ENCODE measurements around the gene DCANP1.

The DCANP1 gene

DNA sequence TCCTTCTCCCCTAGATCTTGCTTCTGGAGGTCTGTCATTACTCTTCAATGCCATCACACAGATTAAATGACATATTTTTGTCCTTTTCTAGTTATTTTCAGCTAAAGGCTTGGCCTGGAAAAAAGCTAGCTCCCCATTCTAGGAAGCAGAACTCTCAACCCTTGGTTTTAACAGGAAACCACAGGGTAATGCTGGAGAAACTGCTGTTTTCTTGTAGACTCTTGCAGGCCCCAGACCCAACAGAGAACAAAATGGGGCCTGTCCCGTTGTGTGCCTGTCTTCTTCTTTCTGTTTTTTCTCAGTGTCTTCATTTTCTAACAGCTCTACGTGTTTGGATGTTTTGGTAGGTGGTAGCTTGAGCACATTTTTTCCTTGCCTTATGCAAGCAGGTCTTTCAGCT, 21.5 kb downstream of the DCANP1 start:
- DNase-seq (ENCODE audit: low read depth, low spot score): no peak

DNA sequence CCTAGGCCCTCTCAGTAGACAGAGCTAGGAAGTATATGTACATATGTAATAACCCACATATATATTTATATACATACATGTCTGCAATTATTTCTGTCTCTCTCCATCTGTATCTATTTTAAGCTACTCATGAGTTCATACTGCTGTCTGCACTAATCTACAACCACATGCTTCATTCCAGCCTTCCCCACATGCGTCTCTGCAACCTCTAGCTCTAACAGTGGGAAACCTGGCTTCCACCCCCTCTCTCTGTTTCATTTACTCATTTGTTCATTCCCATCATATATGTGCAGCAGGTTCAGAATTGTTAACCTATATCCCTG, 23.3 kb downstream of the DCANP1 start:
- no peak for DNase-seq (ENCODE audit: low read depth, low spot score)

DNA sequence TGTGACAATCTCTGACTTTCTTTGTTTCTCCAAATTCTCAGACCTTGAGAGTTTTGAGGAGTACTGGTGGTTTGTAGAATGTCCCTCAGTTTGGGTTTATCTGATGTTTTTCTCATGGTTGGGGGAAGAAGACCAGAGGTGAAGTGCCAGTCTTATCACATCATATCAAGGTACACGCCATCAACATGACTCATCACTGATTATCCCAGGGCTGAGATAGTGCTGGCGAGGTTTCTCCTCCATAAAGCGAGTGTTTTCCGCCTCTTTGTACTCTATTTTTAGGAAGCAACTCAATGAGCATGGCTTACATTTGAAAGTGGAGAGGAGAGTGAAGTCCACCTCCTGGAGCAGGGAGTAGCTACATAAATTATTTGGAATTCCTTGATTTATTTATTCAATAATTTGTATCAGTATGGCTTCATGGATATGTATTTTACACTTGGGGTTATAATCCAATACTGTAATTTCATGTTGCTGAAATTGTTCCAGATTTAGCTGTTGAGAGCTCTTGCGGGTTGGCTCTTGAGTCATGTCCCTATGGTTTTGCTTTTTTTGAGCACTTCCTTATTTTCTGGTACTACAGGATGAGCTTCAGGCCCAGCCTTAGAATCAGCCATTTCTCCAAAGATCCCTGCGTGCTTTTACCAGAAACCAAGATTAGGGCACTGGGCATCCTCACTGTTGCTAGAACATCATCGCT, 23.9 kb downstream of the DCANP1 start:
- no peak for DNase-seq (ENCODE audit: low read depth, low spot score)

DNA sequence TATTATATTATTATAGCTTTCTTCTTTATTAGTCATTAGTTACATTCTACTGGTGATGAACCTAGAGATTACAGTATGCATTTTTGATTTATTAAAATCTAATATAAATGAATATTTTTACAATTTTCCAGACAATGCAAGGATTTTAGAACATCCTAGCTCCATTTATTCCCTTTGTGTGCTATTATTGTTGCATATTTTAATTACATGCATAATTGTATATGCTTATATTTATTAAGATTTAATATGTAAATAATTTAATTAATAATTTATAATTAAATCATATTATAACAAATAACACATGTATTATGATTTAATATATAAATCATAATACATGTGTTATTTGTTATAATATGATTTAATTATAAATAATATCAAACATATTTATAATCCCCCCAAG, 24.7 kb downstream of the DCANP1 start:
- no peak for DNase-seq (ENCODE audit: low read depth, low spot score)

DNA sequence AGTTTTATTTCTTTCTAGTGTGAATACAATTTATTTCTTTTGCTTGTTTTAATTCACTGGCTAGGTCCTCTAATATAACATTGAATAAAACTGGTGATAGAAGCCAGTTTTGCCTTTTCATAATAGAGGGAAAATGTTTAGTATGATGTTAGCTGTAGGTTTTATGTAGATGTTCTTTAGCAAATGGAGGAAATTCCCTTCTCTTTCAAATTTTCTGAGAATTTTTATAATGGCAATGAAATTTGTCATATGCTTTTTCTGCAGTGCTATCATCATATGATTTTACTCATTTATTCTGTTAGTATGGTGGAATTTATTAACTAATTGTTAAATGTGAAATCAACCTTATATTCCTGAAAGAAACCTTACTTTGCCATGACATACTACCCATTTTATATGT, 30.1 kb downstream of the DCANP1 start:
- no peak for DNase-seq (ENCODE audit: low read depth, low spot score)

DNA sequence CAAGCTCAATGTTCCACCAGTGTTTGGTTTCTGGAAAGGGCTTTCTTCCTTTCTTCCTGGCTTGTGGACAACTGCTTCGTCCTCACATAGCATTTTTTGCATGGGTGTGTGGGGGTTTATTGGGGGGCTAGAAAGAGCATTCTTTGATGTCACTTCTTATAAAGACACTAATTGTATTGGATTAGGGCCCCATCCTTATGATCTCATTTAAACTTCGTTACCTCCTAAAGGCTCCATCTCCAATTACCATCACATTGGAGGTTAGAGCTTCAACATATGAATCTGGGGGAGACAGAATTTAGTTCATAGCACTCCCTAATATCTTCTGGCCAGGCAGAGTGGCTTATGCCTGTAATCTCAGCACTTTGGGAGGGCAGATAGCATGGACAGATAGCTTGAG, 42.1 kb downstream of the DCANP1 start:
- DNase-seq (ENCODE audit: low read depth, low spot score): no peak

DNA sequence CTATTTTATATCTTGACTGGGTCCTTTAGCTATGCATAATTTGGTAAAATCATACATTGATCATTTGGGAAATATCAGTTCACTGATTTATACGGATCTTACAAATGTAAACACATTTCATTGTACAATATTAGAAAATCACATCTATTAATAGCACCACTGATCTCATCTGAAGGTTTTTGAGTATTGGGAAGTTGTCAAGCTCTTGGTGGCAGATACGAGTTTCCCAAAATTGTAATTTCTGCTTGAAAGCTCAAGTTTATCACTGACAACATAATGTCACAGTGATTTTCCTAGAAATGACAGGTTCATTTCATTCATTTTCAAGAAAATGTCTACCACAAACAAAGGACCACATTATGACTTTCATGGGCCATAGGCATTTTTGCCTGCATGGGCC, 45.1 kb downstream of the DCANP1 start:
- DNase-seq (ENCODE audit: low read depth, low spot score): no peak

DNA sequence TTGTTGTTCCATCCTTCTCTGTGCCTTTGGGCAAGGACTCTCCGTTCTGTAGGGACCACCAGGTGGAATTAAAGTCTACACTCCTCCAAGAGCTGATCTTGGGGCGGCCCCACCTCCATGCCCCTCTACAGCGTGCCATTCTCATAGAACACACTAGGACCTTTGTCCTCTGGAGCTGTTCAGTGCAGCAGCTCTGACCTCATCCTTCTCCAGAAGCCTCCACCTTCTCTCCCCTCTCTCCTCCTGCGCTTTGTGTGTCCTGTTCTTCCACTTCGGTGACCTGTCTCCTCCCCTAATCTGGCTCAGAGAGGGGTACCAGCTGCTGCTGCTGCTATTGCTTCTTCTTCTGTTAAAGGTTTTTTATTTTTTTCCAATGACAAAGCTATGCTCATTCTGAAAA, 46.3 kb downstream of the DCANP1 start:
- DNase-seq (ENCODE audit: low read depth, low spot score): no peak

DNA sequence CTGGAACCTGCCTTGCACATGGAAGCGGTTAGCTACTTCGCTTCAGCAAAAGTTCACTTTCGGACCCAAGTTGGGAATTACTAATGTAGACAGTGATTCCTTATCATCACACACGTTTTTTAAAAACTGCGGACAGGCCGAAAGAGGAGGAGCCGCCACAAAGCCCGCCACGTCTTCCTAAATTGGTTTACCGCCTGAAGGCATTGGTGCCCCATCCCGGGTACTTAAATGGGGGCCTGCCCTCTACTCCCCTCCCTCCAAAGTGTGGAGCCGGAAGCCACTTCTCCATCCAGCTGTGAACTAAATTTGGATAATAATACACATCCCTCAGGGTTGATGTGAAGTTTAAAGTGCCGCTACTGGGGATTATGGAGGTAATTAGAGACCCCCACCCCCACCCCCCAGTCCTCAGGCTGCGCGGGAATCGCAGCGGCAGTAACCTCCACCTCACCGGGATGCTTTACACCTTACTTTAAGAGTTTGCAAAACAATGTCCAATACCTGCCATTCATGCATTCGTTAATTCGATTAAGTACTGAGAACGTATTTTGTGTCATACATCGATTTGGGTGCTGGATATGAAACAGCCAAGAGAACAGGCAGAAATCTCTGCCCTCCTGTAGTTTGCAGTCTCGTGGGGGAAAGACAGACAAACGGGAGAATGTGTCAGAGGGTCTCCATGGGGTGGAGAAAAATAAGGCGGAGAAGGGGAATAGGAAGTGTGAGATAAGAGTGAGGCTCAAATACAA, 47.2 kb downstream of the DCANP1 start:
- no peak for DNase-seq (ENCODE audit: low read depth, low spot score)

DNA sequence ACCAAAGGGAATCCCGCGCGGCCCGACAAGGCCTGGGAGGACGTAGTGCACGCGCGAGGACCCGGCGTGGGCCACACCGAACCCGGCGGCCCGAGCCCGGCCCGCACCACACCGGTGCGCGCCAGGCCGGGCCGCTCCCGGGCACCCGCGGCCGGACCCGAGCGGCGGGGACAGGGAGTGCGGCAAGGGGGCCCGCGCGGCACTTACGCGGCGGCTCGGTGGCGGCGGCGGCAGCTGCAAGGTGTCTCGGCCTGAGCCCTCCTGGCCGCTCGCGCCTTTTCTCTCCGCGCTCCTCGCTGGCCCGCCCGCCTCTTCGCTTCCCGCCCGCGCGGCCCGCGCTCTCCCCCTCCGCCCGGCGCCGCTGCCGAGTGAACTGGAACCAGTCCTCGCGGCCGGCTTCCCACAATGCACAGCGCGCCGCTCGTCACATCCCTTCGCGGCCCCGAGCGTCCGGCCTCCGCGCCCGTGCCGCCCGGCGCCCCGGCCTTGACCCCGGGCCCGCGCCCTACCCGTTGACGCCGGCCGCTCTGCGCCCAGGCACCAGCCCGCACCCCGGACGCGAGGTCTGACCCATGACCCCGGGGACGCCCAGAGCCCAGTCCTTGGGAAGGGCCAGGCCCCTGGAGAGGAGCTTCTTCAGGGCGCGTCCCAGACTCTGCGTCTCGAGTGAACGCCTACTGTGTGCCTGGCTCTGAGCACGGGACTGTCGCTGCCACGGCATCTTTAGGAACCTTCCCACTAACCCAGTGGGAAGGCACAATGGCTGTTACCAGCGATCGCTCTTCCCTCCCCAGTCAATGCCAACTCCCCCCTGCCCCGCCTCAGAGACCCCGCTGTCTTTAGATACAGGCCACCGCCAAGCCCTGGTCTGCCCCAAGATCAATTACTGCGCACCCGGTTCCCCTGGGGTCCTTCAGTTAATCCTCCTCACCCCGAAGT, 48.0 kb downstream of the DCANP1 start, which contains the start of gene MACROH2A1:
TSS of gene MACROH2A1 (minus strand) at position 377 of the 939 bp plus-strand sequence. CDS start 10,138 bp downstream, outside the sequence.
- DNase-seq (ENCODE audit: low read depth, low spot score): peak; percentile 58

DNA sequence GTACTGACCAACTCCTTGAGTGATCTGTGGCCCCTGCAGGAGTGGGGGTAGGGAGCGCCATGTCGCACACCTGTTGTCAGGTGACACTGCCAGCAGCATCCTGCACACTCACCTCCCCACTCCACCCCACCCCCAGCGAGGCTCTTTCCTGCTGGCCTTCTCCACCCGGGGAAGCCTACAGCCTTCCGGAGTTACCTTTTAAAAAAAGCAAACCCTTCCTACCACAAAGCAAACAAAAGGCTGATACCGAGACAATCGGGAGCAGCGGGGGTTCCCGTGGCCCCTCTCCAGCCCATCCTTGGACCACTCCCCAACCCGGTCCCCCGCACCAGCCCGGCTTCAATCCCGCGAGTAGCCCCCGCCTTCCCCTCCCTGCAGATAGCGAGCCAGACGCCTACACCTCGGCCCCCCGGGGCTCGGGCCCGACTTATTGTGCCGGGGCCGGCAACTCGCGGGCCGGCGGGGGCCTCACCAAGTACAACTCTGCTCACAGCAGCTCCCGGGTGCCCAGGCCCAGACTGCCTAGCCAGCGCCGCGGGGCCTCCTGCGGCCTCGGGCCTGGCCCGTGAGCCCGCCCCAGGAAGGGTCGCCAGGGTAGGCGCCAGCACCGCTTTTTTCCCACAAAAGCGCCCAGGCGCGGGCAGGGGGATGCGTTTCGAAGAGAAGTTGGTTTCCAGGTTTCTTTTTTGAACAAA, 48.8 kb downstream of the DCANP1 start:
- no peak for DNase-seq (ENCODE audit: low read depth, low spot score)

DNA sequence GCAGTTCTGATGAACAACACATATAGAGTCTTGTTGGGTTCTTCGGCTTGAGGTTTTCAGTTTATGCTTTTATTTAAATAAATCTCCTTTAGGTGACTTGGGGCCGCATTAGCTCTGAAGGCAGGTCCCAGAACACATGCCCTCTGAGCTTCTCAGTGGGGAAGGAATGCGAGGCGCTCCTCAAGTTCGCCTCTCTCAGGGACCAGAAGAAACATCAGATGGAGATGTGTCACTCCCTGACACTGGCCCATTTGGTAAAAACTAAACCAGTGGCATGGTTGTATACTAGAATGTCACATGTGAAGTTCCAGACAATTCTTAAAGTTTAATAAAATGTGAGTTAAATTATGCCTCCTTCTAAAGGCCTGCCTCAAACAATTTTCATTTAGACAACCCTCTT, 50.1 kb downstream of the DCANP1 start:
- DNase-seq (ENCODE audit: low read depth, low spot score): no peak

DNA sequence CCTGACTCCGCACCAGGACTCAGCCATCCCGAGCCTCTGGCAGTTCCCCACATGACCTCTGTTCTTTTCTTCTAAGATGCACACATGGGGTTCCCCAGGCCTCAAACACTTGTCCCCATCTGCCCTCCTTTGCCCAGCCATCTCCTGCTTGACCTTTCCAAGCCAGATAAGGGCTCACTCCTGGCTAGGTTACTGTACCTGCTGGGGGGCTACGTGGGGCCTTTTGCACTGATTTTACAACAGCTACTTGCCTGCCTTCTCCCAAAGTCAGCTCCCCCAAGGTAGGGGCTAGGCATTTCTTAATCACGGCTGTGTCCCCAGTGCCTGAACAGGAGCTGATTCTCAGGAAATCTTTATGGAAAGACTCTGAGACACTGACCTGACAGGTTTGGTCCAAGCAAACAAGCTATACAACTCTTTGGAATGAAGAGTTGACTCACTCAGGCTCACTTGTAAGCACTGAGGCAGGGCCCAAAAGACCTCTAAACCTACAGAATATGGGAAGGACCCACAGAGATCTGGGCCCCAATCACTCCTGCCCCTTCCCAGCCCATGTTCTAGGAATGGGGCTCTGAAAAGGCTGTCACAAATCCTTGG, 50.6 kb downstream of the DCANP1 start:
- no peak for DNase-seq (ENCODE audit: low read depth, low spot score)

DNA sequence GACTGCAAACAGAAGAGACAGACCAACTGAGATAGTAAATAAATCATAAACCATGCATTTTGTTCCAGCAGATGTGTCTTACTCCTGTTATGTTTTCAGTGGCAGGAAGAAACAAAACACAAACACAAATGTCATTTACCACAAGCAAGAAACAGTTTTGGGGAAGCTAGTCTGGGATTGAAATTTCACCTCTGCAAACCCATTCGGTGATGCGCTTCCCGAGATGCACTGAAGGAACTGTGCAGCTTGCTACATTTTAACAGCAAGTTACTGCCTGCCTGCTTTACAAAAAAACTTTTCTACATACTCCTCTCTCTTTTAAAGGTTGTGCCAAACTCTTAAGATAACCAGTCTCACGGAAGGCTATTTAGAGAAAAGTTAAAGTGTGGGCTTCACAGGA, 51.3 kb downstream of the DCANP1 start:
- DNase-seq (ENCODE audit: low read depth, low spot score): no peak

DNA sequence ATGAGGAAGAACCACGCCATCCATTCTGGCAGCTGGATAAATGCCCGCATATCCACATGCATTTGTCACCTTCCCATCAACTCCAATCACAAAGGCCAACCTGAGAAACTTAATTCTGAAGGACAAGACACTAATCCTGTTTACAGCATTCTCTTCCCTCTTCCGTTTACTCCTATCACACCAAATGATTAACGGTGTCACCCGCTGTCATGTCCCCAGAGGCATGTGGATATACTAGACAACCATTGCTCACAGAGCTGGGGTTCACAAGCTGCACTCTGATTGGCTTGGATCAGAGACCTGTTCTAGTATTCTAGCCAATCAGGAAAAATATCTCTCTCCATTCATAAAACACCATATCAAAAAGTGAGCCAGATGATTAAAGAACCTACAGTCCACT, 51.7 kb downstream of the DCANP1 start:
- DNase-seq (ENCODE audit: low read depth, low spot score): no peak

All from activated CD4-positive, CD25-positive, alpha-beta regulatory T cell treated with anti-CD3 and anti-CD28 coated beads, Interleukin-2, amount 50 U/mL, for 16 hours (primary cell).